Measurements from ENCODE around the gene TMEM201. TPM values are rescaled to one million over a fixed set of nuclear protein-coding genes. Genes with fewer than 3 reads are reported as not detected.

The TMEM201 gene
- total and polyA plus RNA-seq, 2 of the 4 experiments (the other 2 are of a cell fraction) = 1.3 to 8.7 TPM

DNA sequence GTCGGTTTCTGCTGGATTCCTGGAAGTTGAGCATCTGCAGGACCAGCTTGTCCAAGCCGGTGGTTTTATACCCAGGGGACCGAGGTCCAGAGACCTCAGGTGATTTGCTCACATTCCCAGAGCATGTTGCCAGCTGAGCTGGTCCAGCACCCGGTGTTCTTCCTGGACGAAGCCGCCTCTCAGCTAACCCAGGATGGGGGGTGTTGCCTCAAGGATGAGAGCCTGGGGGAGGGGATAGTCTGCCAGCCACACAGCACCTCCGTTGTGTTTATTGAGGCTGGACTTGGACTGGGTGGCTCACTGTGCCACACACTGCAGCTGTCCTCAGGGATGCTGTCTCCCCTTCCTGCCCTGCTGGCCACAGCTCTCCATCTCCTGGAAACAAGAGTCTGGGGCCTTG lies 1.5 kb downstream of the TMEM201 start:
- POLR2A ChIA-PET (ENCODE audit: unreplicated experiment) = no interaction called here

More for the DNA sequence above, 1.5 kb downstream of the TMEM201 start:
- Histone ChIP-seq H2BK5ac (ENCODE audit: low read depth, low read length, poor library complexity, severe bottlenecking) (no peak overlapping the region), H3K9me1 (ENCODE audit: insufficient read depth, low read length) (peaks cover 21% of the 10 kb centered on the region), H2BK15ac (ENCODE audit: low read depth, low read length) (no peak overlapping the region), H3K56ac (ENCODE audit: extremely low read depth, insufficient read depth, low read length) (no peak overlapping the region), H2BK20ac (ENCODE audit: low read depth, low read length) (no peak overlapping the region), H3K23ac (ENCODE audit: low read depth, low read length) (0 out of 2 replicates have a peak overlapping the region, but pooled peaks have one; percentile 79), H3K4ac (ENCODE audit: low read depth, low read length) (no peak overlapping the region), H2AFZ (replicated peaks; ENCODE audit: low read length, poor library complexity) (peak overlapping the region; percentile 5), H2AK9ac (replicated peaks; ENCODE audit: low read depth, low read length, poor library complexity) (peak overlapping the region; percentile 74), H3K18ac (ENCODE audit: low read depth, low read length) (no peak overlapping the region), H4K20me1 (ENCODE audit: insufficient read depth, low read length) (peaks cover 36% of the 10 kb centered on the region), H4K5ac (ENCODE audit: low read depth, low read length) (no peak overlapping the region), H4K8ac (ENCODE audit: low read depth in 2 of 2, low read length in 2 of 2) (no peak overlapping the region), H3K9me3 (ENCODE audit: control insufficient read depth, insufficient read depth, low read length) (no peaks in the 10 kb centered on the region), H3K27ac (ENCODE audit: insufficient read depth, low read length) (no peak overlapping the region), H3K27me3 (ENCODE audit: control insufficient read depth, insufficient read depth, low read length) (no peaks in the 10 kb centered on the region), H3K4me3 (ENCODE audit: insufficient read depth, low read depth, low read length) (no peak overlapping the region), H3K4me2 (ENCODE audit: low read depth, low read length) (no peak overlapping the region; the same call in 1 of the 2 replicates), H2AK5ac (ENCODE audit: low read depth, low read length) (0 out of 2 replicates have a peak overlapping the region, but pooled peaks have one; percentile 1), H3K4me1 (ENCODE audit: control insufficient read depth, insufficient read depth, low read length) (peaks cover 15% of the 10 kb centered on the region), H2BK120ac (ENCODE audit: low read depth, low read length) (no peak overlapping the region), H4K91ac (ENCODE audit: insufficient read depth, low read depth, low read length) (no peak overlapping the region), H3K9ac (ENCODE audit: low read depth, low read length) (no peak overlapping the region), H3K14ac (replicated peaks; ENCODE audit: low read depth, low read length) (no peak overlapping the region), H3K36me3 (ENCODE audit: control insufficient read depth, insufficient read depth, low read length) (no peaks in the 10 kb centered on the region), H3K79me1 (ENCODE audit: low read depth in 1 of 2, low read length in 2 of 2) (peaks cover 16 to 57% of the 10 kb centered on the region in 2 experiments)
- TF ChIP-seq RCOR1 (IDR thresholded peaks at IDR 0.05; ENCODE audit: insufficient replicate concordance, low read length) = no peak
- TF ChIP-seq FOS (IDR thresholded peaks at IDR 0.05; ENCODE audit: low read depth, low read length) = no peak
- TF ChIP-seq, protein P1, sequence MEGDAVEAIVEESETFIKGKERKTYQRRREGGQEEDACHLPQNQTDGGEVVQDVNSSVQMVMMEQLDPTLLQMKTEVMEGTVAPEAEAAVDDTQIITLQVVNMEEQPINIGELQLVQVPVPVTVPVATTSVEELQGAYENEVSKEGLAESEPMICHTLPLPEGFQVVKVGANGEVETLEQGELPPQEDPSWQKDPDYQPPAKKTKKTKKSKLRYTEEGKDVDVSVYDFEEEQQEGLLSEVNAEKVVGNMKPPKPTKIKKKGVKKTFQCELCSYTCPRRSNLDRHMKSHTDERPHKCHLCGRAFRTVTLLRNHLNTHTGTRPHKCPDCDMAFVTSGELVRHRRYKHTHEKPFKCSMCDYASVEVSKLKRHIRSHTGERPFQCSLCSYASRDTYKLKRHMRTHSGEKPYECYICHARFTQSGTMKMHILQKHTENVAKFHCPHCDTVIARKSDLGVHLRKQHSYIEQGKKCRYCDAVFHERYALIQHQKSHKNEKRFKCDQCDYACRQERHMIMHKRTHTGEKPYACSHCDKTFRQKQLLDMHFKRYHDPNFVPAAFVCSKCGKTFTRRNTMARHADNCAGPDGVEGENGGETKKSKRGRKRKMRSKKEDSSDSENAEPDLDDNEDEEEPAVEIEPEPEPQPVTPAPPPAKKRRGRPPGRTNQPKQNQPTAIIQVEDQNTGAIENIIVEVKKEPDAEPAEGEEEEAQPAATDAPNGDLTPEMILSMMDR (conservative IDR thresholded peaks at IDR 0.05; ENCODE audit: low read depth, low read length) = no peak
- TF ChIP-seq MAFK (IDR thresholded peaks at IDR 0.05; ENCODE audit: low read depth, low read length) = no peak
- no peak for TF ChIP-seq CEBPB (IDR thresholded peaks at IDR 0.05; ENCODE audit: low read depth, low read length)
- TF ChIP-seq RFX5 (IDR thresholded peaks at IDR 0.05; ENCODE audit: low read depth, low read length) = no peak
- TF ChIP-seq CHD1 (IDR thresholded peaks at IDR 0.05; ENCODE audit: low read depth, low read length) = no peak
- TF ChIP-seq NFE2L2 (IDR thresholded peaks at IDR 0.05; ENCODE audit: low read depth, low read length) = no peak
- TF ChIP-seq, protein P2, sequence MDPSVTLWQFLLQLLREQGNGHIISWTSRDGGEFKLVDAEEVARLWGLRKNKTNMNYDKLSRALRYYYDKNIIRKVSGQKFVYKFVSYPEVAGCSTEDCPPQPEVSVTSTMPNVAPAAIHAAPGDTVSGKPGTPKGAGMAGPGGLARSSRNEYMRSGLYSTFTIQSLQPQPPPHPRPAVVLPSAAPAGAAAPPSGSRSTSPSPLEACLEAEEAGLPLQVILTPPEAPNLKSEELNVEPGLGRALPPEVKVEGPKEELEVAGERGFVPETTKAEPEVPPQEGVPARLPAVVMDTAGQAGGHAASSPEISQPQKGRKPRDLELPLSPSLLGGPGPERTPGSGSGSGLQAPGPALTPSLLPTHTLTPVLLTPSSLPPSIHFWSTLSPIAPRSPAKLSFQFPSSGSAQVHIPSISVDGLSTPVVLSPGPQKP (IDR thresholded peaks at IDR 0.05; ENCODE audit: borderline replicate concordance, low read depth, low read length) = no peak
- no peak for TF ChIP-seq SMC3 (IDR thresholded peaks at IDR 0.05; ENCODE audit: low read depth, low read length)
- TF ChIP-seq, protein P3, sequence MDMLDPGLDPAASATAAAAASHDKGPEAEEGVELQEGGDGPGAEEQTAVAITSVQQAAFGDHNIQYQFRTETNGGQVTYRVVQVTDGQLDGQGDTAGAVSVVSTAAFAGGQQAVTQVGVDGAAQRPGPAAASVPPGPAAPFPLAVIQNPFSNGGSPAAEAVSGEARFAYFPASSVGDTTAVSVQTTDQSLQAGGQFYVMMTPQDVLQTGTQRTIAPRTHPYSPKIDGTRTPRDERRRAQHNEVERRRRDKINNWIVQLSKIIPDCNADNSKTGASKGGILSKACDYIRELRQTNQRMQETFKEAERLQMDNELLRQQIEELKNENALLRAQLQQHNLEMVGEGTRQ (IDR thresholded peaks at IDR 0.05; ENCODE audit: low read depth, low read length) = no peak
- DNase-seq (no peak), ATAC-seq (ENCODE audit: low read depth) (no peak)
- 91% methylated on average over 4 of the region's 7 CpGs; no CpG with 5 or more reads in 1 of the 2 experiments for WGBS, 2 experiments (ENCODE audit: extremely low coverage in 2 of 2, insufficient read length in 1 of 2)
- dilution Hi-C loops (cut with HindIII; ENCODE audit: low sequenced_read_pairs, unreplicated experiment) = no loop called here
- in situ Hi-C loops (cut with MboI; ENCODE audit: low sequenced_read_pairs) = no loop called here
- CTCF ChIA-PET = interaction anchor here (1.4 kb wide), 1 partner anchor 24 kb away, joined by 5 read pairs; no protein-coding TSS in a partner anchor
- intact Hi-C loops (cut with micrococcal nuclease) = no loop called here
- BruUV-seq (replicated peaks) = no TSS peak

All from IMR-90 (cell line).